Hematopoietic multipotent progenitor cell treated with erythropoietin and hydrocortisone succinate and interleukin-3 and kit ligand, for 4 days (in vitro differentiated cells): ENCODE measurements around the gene EPHB3.
A peak's percentile ranks its signal among the peaks of the same experiment; 100 is the strongest.

ENCODE experiments used
- DNase-seq: peaks from one replicate; pipeline ENCODE4 v3.0.0-alpha.2; 2015

Gene EPHB3

DNA sequence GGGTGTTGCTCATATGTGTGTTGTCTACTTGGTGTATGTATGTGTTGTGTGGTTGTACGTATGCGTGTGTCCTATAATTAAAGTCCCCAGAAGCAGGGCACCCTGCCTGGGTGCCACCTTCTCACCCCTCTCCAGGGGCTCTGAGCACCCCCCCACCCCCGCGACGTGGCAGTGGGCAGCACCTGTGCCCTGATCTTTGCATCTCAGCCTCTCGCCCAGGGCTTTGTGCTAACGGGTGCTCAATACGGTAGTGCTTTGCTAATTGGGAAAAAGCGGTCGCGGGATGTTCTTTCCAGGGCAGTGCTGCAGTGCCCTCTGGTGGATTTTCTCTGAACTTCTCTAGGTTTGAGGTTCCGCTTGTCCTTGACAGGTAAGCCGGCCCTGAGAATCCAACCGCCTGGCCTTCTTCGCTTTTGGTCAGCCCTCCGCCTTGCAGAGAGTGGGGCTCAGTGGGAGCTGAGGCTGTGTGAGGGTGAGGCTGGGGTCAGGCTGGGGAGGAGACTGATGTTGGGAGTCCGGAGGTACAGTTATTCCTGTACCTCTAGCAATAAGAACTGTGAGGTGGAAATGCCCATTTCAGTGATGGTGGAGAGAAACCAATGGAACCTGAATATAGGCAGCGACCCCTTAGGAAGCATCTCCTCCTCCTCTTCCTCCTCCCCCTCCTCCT lies 17.6 kb upstream of the EPHB3 start:
- peak; percentile 92 for DNase-seq

- DNase-seq, result no peak
These were observed 17.1 kb upstream of the EPHB3 start for GRCh38 chr3:184544513-184544861.

DNA sequence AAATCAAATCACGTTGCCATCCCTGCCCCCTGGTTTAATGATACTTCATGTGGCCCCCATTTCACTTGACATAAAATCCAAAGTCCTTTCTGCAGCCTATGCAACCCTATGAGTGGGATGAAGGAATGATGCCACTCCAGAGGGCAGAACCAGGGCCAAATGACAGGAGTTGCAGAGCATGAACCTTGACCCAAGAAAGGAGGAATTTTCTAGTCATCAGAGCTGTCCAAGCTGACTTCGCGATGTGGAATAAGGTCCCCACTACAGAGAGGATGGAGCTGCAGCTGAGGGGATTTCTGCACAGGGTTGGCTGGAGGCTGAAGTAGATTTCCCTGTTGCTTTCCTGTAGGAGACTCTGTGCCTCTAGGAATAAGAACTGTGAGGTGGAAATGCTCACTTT lies 15.8 kb upstream of the EPHB3 start:
- no peak for DNase-seq

GRCh38 chr3:184546252-184546651 lies 15.3 kb upstream of the EPHB3 start:
- DNase-seq, result no peak

DNA sequence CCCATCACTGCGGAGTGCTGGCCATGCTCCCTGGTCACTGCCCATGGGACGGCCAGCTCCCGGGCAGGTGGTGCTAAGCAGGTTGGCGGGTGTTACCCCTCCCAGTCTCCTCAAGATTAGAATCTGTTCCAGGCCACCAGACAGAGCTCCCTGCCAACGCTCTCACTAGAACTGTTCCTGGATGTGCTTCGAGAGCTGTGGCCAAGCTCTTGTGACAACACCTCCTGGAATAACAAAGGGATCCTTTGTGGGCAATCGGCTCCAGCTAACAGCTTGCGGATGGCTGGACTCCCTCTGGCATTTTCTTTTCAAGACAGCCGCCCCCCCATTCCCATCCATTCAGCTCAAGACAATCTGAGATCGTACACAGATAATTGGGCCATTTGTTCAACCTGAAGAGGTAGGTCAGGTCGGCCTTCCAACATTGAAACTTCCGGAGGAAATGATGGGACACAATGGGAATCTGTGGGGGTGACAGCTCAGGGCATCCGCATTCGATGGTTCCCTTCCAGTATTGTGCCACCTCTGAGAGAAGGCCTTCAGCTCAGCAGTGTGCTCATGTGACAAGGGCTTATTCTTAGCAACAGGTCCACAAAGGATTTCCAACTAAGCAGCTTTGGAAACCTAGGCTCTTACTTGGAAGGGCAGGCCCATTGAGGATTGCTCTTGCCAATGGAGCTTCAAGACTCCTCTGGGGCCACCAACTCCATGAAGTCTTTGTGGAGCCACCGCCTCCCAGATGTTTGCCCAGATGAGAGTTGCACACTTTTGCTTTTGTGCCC lies 11.6 kb upstream of the EPHB3 start:
- no peak for DNase-seq

GRCh38 chr3:184551103-184551502 lies 10.5 kb upstream of the EPHB3 start:
- no peak for DNase-seq

GRCh38 chr3:184551614-184552256 lies 9.8 kb upstream of the EPHB3 start:
- no peak for DNase-seq

DNA sequence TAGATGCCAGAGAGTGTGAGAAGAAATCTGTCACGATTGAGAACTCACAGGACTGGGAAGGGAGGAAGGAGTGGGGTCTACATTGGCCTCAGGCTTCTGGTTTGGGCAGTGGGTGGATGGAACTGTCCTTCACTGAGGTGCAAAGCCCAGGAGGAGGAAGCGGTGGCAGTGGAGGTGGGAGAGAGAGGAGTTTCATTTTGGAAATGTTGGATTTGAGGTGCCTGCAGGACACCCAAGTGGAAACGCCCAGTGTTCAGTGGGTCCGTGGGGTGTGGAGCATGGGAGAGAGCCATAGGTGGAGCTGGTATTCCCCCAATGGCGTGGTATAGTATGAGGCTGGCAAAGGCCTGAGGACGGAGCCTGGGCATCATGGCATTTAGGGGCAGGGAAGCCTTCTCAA lies 9.3 kb upstream of the EPHB3 start:
- DNase-seq, result no peak

- no peak for DNase-seq
These were observed 8.7 kb upstream of the EPHB3 start for GRCh38 chr3:184552863-184553262.

GRCh38 chr3:184553385-184553784 lies 8.2 kb upstream of the EPHB3 start:
- no peak for DNase-seq

DNA sequence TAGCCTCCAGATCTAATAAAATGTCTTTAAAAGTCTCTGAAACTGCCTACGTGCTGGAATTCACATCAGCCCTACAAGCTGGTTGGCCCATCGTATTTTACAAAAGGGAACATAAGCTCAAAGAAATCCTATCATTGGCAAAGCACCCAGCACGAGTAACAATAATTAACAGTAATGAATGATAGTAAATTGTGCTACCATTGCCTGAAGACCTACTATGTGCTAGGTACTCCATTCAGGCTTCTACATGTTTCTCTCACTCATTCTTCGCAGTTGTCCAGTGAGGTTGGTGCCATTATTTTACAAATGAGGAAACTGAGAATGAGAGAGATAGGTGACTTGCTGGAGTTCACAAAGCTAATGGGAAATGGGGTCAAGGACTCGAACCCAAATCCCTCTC lies 7.1 kb upstream of the EPHB3 start:
- no peak for DNase-seq

DNA sequence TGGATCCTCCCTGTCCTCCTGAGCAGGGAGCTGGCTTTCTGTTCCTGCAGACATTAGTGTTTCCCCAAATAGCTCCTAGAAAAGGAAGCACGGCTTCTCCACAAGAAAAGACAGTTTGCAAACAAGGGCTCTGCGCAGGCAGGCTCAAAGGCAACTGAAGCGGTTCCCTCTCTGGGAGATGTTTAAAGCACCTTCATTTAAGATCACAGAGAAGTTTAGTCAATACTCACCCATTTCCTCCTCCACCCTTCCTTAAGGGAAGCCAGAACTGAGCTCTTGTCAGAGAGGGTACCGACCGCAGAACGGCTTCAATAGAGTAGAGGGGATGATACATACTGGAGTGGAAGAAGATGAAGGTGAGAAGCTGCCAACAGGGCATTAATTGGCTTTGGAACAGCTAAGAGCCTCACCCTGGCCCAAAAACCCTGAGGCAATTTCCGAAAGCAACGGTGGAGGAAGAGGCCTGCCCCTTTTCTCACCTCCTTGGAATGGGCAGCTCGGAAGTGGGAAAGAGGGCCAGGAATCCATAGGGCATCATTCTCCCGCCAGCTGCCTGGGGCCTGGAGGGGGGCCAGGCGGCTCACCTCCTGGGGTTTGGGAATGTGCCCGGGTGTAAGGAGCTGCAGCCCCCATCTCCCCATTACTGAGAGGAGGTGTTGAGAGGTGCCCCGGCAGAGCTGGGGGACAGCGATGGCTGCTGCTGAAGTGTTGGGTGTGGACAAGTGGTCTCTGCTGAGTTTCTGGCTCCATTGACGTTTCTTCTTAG lies 4.8 kb upstream of the EPHB3 start:
- no peak for DNase-seq

GRCh38 chr3:184557348-184557950 lies 4.1 kb upstream of the EPHB3 start:
- no peak for DNase-seq

GRCh38 chr3:184558726-184559125 lies 2.9 kb upstream of the EPHB3 start:
- no peak for DNase-seq

DNA sequence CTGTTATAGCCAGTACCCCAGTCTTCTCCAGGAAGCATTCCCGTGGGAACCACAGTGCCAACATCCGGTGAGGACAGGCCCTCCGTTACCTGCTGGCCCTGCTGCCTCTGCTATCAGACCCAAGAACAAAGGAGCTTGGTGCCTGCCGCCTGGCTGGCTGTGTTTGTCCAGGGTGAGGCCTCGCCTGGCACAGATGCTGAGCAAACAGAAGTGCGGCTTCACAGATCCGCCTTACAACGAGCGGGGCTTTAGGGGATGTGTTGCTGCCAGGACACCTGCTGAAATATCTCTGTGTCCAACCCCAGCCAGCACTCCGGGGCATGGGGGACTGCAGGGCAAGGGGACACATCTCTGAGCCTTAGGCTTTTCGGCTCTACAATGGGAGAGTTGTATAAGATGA lies 2.2 kb upstream of the EPHB3 start:
- no peak for DNase-seq

GRCh38 chr3:184560531-184560930 lies 1.1 kb upstream of the EPHB3 start:
- no peak for DNase-seq

DNA sequence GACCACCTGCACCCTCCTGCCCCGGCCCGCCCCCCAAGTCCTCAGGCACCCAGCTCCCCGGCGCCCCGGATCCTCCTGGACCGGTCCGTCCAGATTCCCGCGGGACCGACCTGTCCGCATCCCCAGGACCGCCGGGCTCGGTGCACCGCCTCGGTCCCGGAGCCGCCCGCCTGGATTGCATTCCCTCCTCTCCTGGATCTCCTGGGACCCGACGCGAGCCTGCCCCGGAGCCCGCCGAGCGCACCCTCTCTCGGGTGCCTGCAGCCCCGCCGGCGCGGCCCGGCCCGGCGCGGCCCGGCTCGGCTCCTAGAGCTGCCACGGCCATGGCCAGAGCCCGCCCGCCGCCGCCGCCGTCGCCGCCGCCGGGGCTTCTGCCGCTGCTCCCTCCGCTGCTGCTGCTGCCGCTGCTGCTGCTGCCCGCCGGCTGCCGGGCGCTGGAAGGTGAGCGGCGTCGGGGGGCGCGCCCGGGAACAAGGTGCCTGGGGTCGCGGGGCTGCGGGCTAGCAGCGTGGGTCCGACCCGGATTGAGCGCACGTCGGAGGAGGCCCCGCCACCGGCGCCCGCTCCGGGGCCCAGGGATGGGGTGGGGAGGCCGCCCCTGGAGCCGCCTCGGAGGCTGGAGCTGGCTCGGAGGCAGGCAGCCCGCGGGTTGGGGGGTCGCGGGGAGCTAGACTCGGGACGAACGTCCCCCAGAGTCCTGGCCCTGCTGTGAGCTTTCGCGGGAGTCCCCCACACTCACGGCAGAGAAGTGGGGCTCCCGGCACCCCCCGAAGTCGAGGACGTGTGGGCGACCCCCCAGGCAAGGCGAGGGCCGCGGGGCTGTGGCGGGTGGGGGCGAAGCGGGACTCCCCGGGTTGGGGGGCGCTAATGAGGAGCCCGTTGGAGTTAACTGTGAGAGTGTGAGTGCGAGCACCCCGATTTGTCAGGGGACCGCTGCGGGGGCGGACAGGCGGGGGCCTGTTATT lies 610 bp downstream of the EPHB3 start:
- DNase-seq, result no peak

- no peak for DNase-seq
These were observed 1.4 kb downstream of the EPHB3 start for GRCh38 chr3:184562878-184563560.

DNA sequence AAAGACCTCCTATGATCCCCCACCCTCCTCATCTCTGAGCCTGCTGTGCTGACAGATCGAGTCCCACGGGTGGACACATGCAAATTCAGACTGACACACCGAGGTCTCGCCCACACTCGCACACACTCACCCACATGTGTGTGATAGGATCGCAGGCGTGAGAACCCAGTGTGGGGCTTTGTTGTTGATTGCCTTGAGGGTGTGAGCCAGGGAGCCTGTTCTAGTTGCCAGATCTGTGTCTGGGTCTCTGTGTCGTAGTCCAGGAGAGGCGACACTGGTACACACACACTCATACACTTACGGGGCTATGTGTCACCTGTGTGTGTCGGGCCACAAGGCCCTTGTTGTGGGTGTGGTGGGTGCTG lies 2.0 kb downstream of the EPHB3 start:
- DNase-seq, result no peak

GRCh38 chr3:184563941-184564684 lies 2.5 kb downstream of the EPHB3 start:
- DNase-seq, result no peak
